GM19351 (cell line): ENCODE measurements around the gene DHTKD1.
A peak's percentile ranks its signal among the peaks of the same experiment; 100 is the strongest.
"Not testable (repeated sequence)": the region's sequence is repeated elsewhere in the genome, so short reads cannot be mapped to it uniquely, and the experiment has no call there.

Experiments
- ATAC-seq: cut with Tn5 transposase; IDR thresholded peaks from one replicate; pipeline ENCODE4 v1.9.1; 2021; ENCODE audit warnings: mild to moderate bottlenecking, moderate library complexity; ENCODE audit not compliant: unreplicated experiment

Gene DHTKD1

GRCh38 chr10:12063483-12063818 is 5.3 kb upstream of the DHTKD1 start:
- ATAC-seq = no peak

DNA sequence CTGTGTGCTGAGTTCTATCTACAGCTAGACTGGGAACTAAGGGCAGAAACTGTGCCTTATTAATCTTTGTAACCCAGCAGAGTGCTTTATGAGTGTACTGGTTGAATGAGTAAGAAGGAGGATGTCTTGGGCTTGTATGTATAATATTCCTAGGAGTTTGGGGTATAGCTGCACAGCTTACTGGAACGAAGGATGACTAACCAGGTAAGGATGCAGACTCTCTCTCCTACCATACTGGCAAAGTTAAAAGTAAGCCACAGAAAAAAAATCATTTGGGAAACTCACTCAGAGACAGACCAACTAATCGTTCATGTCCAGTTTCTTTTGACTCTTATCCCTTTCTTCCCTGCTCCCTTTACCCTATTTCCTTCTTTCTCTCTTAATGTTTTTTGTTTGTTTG is 1.4 kb upstream of the DHTKD1 start:
- ATAC-seq = no peak

- ATAC-seq = not testable (repeated sequence)
Observed at GRCh38 chr10:12071441-12071840, 2.7 kb downstream of the DHTKD1 start.

DNA sequence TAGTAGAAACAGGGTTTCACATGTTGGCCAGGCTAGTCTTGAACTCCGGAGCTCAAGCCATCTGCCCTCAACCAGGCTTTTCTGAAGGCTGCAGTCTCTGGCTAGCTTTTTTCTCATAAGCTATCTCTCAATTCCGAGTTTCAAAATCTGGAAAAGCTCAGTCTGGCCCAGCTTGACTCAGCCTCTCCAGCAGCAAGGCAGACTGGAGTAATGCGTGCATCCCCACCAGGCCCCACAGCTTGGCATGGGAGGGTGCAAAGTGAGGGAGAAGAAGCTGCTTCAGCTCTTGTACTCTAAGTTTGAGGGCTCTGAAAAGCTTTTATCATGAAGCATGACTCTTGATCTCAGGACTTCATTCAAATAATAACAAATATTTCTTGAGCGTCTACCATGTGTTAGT is 4.8 kb downstream of the DHTKD1 start:
- ATAC-seq = no peak

- ATAC-seq = no peak
Observed at GRCh38 chr10:12077580-12078180, 8.9 kb downstream of the DHTKD1 start.

DNA sequence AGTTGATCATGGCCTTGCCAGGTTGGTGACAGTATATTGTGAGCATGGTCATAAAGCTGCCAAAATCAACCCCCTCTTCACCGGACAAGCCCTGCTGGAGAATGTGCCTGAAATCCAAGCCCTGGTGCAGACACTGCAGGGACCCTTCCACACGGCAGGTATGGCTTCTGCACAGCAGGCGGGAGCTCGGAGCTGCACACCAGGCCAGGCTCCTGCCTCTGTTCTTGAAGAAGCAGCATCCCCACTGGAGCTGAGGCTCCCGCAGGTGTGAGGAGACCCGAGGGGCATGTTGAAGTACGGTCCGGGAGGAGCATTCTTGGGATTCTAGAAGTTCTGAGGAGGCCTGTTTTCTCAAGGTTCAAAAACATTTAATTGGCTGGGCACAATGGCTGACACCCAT is 12.7 kb downstream of the DHTKD1 start:
- no peak for ATAC-seq

DNA sequence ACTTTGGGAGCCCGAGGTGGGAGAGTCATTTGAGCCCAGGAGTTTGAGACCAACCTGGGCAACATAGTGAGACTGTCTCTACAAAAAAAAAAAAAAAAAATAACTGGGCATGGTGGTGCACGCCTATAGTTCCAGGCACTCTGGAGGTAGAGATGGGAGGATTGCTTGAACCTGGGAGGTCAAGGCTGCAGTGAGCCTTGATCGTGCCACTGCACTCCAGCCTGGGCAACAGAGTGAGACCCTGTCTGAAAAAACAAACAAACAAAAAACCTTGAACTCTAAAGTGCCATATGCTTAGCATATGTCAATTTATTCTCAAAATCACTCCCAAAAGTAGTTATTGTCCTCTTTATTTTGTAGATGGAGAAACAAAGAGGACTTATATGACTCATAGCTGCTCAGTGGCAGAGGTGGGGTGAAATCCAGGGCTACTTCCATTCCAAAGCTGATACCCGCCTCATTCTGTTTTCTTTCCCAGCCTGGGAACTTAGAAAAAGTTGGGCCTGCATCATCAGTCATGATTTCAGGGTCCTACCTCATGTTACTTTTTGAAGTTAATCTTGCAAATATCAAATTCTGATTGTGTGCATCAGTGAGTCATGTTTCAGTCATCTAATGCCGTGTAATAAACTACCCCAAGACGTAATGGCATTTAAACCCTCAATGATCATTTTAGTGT is 13.3 kb downstream of the DHTKD1 start:
- ATAC-seq = no peak

DNA sequence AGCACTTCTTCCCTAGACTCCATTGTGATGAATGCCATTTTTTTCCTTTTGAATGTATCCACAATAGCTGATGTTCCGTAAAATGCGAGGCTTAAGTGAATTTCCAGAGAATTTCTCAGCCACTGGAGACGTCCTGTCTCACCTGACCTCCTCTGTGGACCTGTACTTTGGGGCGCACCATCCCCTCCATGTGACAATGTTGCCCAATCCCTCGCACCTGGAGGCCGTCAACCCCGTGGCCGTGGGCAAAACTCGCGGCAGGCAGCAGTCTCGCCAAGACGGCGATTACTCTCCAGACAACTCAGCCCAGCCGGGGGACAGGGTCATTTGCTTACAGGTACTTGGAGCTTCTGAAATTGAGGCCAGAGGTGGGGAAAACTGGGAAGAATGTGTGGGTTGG is 20.2 kb downstream of the DHTKD1 start:
- no peak for ATAC-seq

DNA sequence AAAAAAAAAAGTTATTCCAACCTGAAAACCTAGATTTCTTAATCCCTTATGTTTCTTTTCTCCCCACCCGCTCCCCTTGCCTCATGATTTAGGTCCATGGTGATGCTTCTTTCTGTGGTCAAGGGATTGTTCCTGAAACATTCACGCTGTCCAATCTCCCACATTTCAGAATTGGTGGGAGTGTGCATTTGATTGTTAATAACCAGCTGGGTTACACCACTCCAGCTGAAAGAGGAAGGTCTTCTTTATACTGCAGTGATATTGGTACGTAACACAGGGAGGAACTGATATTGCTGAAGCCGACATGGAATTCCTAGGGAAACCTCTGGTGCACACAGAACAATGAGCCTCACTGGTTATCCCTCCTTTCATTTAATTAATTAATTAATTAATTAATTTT is 22.7 kb downstream of the DHTKD1 start:
- ATAC-seq = no peak

DNA sequence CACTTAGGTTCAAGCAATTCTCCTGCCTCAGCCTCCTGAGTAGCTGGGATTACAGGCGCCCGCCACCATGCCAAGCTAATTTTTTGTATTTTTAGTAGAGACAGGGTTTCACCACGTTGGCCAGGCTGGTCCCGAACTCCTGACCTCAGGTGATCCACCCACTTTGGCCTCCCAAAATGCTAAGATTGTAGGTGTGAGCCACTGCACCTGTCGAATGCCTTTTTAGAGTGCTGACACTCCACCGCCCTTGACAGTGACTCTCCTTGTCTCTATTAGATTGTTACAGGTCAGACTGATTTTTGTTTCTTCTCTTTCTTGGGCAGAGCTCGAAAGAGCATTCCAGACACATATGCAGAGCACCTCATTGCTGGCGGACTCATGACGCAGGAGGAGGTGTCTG is 28.6 kb downstream of the DHTKD1 start:
- ATAC-seq = not testable (repeated sequence)

DNA sequence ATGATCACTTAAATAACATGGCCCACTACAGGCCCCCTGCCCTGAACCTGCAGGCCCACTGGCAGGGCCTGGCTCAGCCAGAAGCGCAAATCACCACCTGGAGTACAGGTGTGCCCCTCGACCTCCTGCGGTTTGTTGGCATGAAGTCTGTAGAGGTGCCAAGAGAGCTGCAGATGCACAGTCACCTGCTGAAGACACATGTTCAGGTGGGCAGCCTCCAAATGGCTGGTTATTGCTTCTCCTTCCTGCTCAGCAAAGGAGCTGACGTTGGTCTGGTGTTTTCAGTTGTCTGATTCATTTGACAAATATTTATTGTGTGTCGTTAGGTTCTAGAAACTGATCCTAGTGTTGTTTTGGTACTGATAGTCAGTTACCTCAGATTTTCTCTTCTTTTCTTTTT is 29.0 kb downstream of the DHTKD1 start:
- ATAC-seq = no peak

GRCh38 chr10:12098966-12099365 is 30.2 kb downstream of the DHTKD1 start:
- no peak for ATAC-seq

- ATAC-seq = no peak
Observed at GRCh38 chr10:12103802-12104201, 35.0 kb downstream of the DHTKD1 start.

- ATAC-seq = no peak
Observed at GRCh38 chr10:12107781-12108180, 39.0 kb downstream of the DHTKD1 start.

- ATAC-seq = no peak
Observed at GRCh38 chr10:12109286-12109685, 40.5 kb downstream of the DHTKD1 start.

DNA sequence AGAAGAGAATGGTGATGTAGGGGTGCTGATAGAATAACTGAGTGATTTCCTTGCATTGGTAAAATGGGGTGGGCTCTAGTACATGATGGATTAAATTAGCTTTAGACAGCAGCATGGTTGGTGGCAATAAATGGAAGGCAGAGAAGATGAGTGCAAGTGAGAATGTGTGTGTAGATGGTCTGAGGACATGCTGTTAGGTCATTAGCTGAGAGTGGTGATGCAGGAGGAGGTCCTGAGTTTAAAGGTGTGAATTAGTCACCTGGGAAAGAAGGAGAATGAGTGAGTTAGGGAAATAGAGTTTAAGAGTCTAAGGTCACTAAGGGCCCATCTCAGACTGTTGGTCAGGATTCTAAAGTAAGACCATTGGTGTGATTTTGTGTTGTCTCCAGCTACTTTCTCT is 42.8 kb downstream of the DHTKD1 start:
- ATAC-seq = no peak

DNA sequence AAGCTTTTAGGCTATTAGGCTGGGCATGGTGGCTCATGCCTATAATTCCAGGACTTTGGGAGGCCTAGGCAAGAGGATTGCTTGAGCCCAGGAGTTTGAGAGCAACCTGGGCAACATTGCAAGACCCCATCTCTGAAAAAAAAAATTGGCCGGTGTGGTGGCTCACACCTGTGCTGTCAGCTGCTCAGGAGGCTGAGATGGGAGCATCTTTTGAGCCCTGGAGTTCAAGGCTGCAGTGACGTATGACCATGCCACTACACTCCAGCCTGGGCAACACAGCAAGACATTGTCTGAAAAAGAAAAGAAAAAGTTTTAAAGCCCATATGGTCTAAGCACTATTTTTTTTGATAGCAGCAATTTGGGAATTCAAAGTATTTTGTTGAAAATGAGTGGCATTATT is 44.9 kb downstream of the DHTKD1 start:
- ATAC-seq = no peak

DNA sequence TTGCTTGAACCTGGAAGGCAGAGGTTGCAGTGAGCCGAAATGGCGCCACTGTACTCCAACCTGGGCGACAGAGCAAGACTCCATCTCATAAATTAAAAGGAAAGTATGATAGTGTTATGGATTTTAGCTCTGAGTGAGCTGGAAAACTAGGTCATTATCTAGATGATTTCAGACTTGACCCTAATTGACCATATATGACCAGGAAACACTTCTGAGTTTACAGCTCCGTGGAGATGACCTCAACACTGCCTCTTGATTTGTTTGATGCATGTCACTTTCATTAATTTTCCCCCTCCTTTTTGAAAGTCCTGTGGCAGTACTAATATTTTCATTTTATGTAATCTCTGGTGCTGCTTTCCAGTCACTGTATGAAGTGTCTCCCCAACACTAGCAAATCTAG is 52.9 kb downstream of the DHTKD1 start:
- ATAC-seq = no peak

GRCh38 chr10:12129222-12130111 is 60.7 kb downstream of the DHTKD1 start, which contains the start of gene SEC61A2:
SEC61A2 (plus strand) TSS chr10:12129677; CDS start chr10:12129788, 111 bp downstream.
- ATAC-seq = peak; percentile 88

DNA sequence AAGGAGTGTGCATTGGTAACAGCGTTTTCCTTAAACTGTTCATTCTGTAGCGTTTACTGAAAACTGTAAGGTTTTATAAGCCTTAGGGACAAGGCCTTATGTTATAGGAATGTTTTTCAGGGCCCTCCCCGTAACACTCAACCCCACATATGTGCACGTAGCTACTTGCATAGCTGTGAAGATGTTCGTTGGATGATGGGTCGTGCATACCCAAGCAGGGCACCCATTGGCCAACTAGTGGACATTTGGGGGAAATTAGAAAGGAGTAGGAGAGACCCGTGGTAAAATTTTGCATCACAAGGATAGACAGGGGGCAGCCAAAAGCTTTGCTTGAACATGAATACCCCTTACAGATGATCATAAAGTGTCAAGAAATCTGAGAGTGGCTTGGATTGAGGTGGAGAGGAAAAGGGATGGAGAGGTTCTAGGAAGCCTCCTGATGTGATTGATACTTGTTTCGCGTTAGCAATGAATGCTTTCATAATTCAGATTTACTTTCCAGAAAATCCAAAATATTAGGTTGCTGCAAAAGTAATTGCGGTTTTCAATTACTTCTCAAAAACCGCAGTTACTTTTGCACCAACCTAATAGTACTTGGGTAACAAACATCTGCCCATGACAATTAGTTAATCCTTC is 61.6 kb downstream of the DHTKD1 start:
- ATAC-seq = peak; percentile 47

- ATAC-seq = no peak
Observed at GRCh38 chr10:12135631-12136030, 66.9 kb downstream of the DHTKD1 start.
